Measurements from ENCODE around the gene KCNIP1. TPM values are rescaled to one million over a fixed set of nuclear protein-coding genes. Genes with fewer than 3 reads are reported as not detected.

Gene KCNIP1
- total and polyA plus RNA-seq, 9 of the 15 experiments (the other 6 are each of a cell fraction or from before 2014, with no cell fraction given): not detected

DNA sequence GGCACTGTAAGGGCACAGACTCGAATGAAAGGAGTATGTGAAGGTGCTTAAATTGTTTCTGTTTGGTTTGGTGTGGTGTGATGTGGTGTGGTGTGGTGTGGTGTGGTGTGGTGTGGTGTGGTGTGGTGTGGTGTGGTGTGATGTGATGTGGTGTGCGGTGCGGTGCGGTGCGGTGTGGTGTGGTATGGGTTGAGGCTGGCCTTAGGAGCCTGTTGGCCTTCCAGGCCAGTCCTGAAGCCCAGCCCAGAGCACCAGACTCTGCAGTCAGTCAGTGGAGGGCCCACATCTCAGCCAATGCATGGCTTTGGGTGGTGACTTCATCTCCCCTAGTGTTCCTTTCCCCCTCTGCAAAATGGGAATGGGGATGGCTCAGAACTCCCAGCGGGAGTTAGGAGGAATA lies 85.8 kb downstream of the KCNIP1 start:
- no peak overlapping the region for H3K9ac ChIP-seq (ENCODE audit: insufficient read depth in 1 of 2, low read depth in 2 of 2, low read length in 2 of 2)
- H3K9me3 ChIP-seq (replicated peaks; ENCODE audit: control insufficient read depth, insufficient read depth, low read depth, low read length): no peaks in the 10 kb centered on the region
- no peak for ATAC-seq
- no peaks in the 10 kb centered on the region; a peak in 1 of 5 replicates for H3K4me1 ChIP-seq (replicated peaks in 1 of 2; ENCODE audit: control insufficient read depth in 2 of 2, insufficient read depth in 2 of 2, low read length in 2 of 2)
- no peaks in the 10 kb centered on the region for H3K9me1 ChIP-seq (ENCODE audit: control insufficient read depth, insufficient read depth, low read length)
- no peak overlapping the region for H3K4me3 ChIP-seq
- H4K20me1 ChIP-seq (replicated peaks; ENCODE audit: control insufficient read depth, insufficient read depth, low read length): no peaks in the 10 kb centered on the region
- no peaks in the 10 kb centered on the region for H3K36me3 ChIP-seq (ENCODE audit: control insufficient read depth, insufficient read depth, low read length)
- no peak overlapping the region for H2AFZ ChIP-seq (ENCODE audit: low read depth, low read length)
- POLR2A ChIA-PET: no interaction called here
- FAIRE-seq: no peak
- no peak overlapping the region for H3K27ac ChIP-seq (ENCODE audit: extremely low read depth, low read depth, low read length)
- no peak for DNase-seq (ENCODE audit: extremely low read depth in 1 of 4, low spot score in 3 of 4)
- CTCF ChIA-PET (ENCODE audit: low intra/inter-chr PET ratio): no interaction called here
- in situ Hi-C loops (cut with MboI): no loop called here
- 0% methylated on average over 3 of the region's 6 CpGs for WGBS (ENCODE audit: insufficient coverage, low coverage, missing lambda C conversion rate)
- H3K79me2 ChIP-seq (ENCODE audit: control insufficient read depth, insufficient read depth, low read length): no peaks in the 10 kb centered on the region
- no TSS peak for BruUV-seq (replicated peaks)
- H3K27me3 ChIP-seq (ENCODE audit: control insufficient read depth in 2 of 2, insufficient read depth in 2 of 2, low read length in 2 of 2): no peaks in the 10 kb centered on the region
- no peak overlapping the region for H3K4me2 ChIP-seq (ENCODE audit: insufficient read depth, low read length)
- intact Hi-C loops (cut with micrococcal nuclease): no loop called here
- TF ChIP-seq ZHX1 (conservative IDR thresholded peaks at IDR 0.05; ENCODE audit: low read length) (no peak), ZNF583 (CRISPR knock-in tag; IDR thresholded peaks at IDR 0.05) (no peak), HNRNPH1 (optimal IDR thresholded peaks at IDR 0.05; ENCODE audit: low read depth, low read length) (no peak), TEAD4 (IDR thresholded peaks at IDR 0.05; ENCODE audit: low read length) (no peak), TEAD4 (CRISPR knock-in tag; IDR thresholded peaks at IDR 0.05; ENCODE audit: borderline replicate concordance) (no peak), ZNF146 (CRISPR knock-in tag; IDR thresholded peaks at IDR 0.05; ENCODE audit: unreplicated experiment) (no peak), ZNF764 (CRISPR knock-in tag; IDR thresholded peaks at IDR 0.05; ENCODE audit: low read depth) (no peak), PURB (CRISPR knock-in tag; IDR thresholded peaks at IDR 0.05; ENCODE audit: low read depth) (no peak), RBM22 (IDR thresholded peaks at IDR 0.05; ENCODE audit: low read depth, low read length, poor library complexity, severe bottlenecking) (no peak), RREB1 (CRISPR knock-in tag; IDR thresholded peaks at IDR 0.05) (no peak), BACH1 (tag; IDR thresholded peaks at IDR 0.05) (no peak), SOX6 (IDR thresholded peaks at IDR 0.05) (no peak)
- TF ChIP-seq, protein P1, sequence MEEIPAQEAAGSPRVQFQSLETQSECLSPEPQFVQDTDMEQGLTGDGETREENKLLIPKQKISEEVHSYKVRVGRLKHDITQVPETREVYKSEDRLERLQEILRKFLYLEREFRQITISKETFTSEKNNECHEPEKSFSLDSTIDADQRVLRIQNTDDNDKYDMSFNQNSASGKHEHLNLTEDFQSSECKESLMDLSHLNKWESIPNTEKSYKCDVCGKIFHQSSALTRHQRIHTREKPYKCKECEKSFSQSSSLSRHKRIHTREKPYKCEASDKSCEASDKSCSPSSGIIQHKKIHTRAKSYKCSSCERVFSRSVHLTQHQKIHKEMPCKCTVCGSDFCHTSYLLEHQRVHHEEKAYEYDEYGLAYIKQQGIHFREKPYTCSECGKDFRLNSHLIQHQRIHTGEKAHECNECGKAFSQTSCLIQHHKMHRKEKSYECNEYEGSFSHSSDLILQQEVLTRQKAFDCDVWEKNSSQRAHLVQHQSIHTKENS (CRISPR knock-in tag; IDR thresholded peaks at IDR 0.05): no peak
- TF ChIP-seq, protein P2, sequence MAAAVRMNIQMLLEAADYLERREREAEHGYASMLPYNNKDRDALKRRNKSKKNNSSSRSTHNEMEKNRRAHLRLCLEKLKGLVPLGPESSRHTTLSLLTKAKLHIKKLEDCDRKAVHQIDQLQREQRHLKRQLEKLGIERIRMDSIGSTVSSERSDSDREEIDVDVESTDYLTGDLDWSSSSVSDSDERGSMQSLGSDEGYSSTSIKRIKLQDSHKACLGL (CRISPR knock-in tag; IDR thresholded peaks at IDR 0.05; ENCODE audit: borderline replicate concordance, poor library complexity, severe bottlenecking): no peak
